Liver (tissue), 9 donors: Measurements from ENCODE around the gene SH3GL1. TPM values are rescaled to one million over a fixed set of nuclear protein-coding genes. Genes with fewer than 3 reads are reported as not detected.

ENCODE experiments used
- DNase-seq: peaks from one replicate; pipeline ENCODE4 v3.0.0-alpha.2; 2017; ENCODE audit warnings: low spot score
- H3K27ac ChIP-seq, 2 donors: one replicate each; pipeline ENCODE4 v1.7.0; 2013; ENCODE audit warnings: inconsistent platforms in 2 of 2, low read length in 2 of 2, control low read depth in 1 of 2, low read depth in 1 of 2, mild to moderate bottlenecking in 1 of 2
- H3K27me3 ChIP-seq, 4 donors: one replicate each; pipeline versions ENCODE4 v1.6.1 to v1.7.0; 2013; ENCODE audit warnings: low read length in 3 of 4, inconsistent platforms in 1 of 4, mild to moderate bottlenecking in 1 of 4, moderate library complexity in 1 of 4; ENCODE audit not compliant: control insufficient read depth in 4 of 4, insufficient read depth in 4 of 4
- H3K36me3 ChIP-seq, 4 donors: one replicate each; pipeline versions ENCODE4 v1.6.1 to v1.7.0; 2013; ENCODE audit warnings: low read length in 3 of 4, mild to moderate bottlenecking in 3 of 4, low read depth in 1 of 4, moderate library complexity in 1 of 4; ENCODE audit not compliant: control insufficient read depth in 4 of 4, insufficient read depth in 3 of 4
- H3K4me1 ChIP-seq, 4 donors: one replicate each; pipeline versions ENCODE4 v1.6.1 to v1.7.0; 2013; ENCODE audit warnings: low read length in 3 of 4, mild to moderate bottlenecking in 3 of 4, moderate library complexity in 1 of 4; ENCODE audit not compliant: control insufficient read depth in 4 of 4, insufficient read depth in 4 of 4
- H3K4me3 ChIP-seq, 3 donors: one replicate each; pipeline versions ENCODE4 v1.6.1 to v1.7.0; 2013; ENCODE audit warnings: low read length in 3 of 3, control low read depth in 1 of 3, low read depth in 1 of 3, mild to moderate bottlenecking in 1 of 3
- H3K9ac ChIP-seq, 2 donors: one replicate each; pipeline ENCODE4 v1.7.0; 2013; ENCODE audit warnings: low read length in 2 of 2, mild to moderate bottlenecking in 2 of 2, moderate library complexity in 2 of 2, control low read depth in 1 of 2, low read depth in 1 of 2
- H3K9me3 ChIP-seq, 4 donors: one replicate each; pipeline versions ENCODE4 v1.6.1 to v1.7.0; 2013; ENCODE audit warnings: low read length in 3 of 4; ENCODE audit not compliant: control insufficient read depth in 4 of 4
- EGR1 ChIP-seq, 2 donors: IDR thresholded peaks; 2 replicates each; pipeline ENCODE4 v1.6.1; 2016 to 2018; ENCODE audit warnings: antibody characterized with exemption in 2 of 2, low read depth in 2 of 2
- FOXA1 ChIP-seq: IDR thresholded peaks from 2 replicates; pipeline ENCODE4 v1.6.1; 2016; ENCODE audit warnings: antibody characterized with exemption
- HNF4G ChIP-seq: IDR thresholded peaks from 2 replicates; pipeline ENCODE4 v1.6.1; 2016; ENCODE audit warnings: antibody characterized with exemption
- JUND ChIP-seq, 2 donors: IDR thresholded peaks; 2 replicates each; pipeline ENCODE4 v1.6.1; 2016; ENCODE audit warnings: antibody characterized with exemption in 2 of 2
- NR2F2 ChIP-seq: IDR thresholded peaks from 2 replicates; pipeline ENCODE4 v1.6.1; 2016; ENCODE audit warnings: antibody characterized with exemption
- RAD21 ChIP-seq, 2 donors: IDR thresholded peaks; 2 replicates each; pipeline ENCODE4 v1.6.1; 2016; ENCODE audit warnings: antibody characterized with exemption in 2 of 2, mild to moderate bottlenecking in 2 of 2
- TAF1 ChIP-seq: conservative IDR thresholded peaks from 2 replicates; pipeline ENCODE4 v1.6.1; 2016; ENCODE audit warnings: antibody characterized with exemption, mild to moderate bottlenecking
- WGBS: extraction: QIAGEN DNeasy Blood & Tissue Kit; methylation state at CpG from one replicate; pipeline ENCODE4 v1.1.7; 2013; 5-methylcytosine and 5-hydroxymethylcytosine counted together
- polyA plus RNA-seq, 2 donors: library from polyadenylated mRNA; stranded (reverse) in 1 of 2; unstranded in 1 of 2; fragments of 200-250 nt in 1 of 2; fragments of >200 nt in 1 of 2; fragmentation: Nextera tagmentation in 1 of 2; extraction: Ambion mirVana in 1 of 2; gene quantifications; one replicate each; pipeline versions ENCODE4 v1.2.1 to v1.2.3, GENCODE V29; 2013 to 2015
- total RNA-seq, 2 donors: library from RNA; depleted of rRNA; stranded (reverse); fragments of >200 nt; gene quantifications; one replicate each; pipeline ENCODE4 v1.2.3, GENCODE V29; 2014
- TF ChIP-seq, protein P1 (sequence below): IDR thresholded peaks from 2 replicates; pipeline ENCODE4 v1.6.1; 2016; ENCODE audit warnings: antibody characterized with exemption
- TF ChIP-seq, protein P2 (sequence below): IDR thresholded peaks from 2 replicates; pipeline ENCODE4 v1.6.1; 2016; ENCODE audit warnings: antibody characterized with exemption
- donor health status: healthy.
- donor health status: healthy.
- donor health status: healthy.
- donor health status: healthy.
- donor health status: healthy.

The SH3GL1 gene
- total and polyA plus RNA-seq, 4 donors, result 16.5 to 27.8 (median 18.2) TPM

DNA sequence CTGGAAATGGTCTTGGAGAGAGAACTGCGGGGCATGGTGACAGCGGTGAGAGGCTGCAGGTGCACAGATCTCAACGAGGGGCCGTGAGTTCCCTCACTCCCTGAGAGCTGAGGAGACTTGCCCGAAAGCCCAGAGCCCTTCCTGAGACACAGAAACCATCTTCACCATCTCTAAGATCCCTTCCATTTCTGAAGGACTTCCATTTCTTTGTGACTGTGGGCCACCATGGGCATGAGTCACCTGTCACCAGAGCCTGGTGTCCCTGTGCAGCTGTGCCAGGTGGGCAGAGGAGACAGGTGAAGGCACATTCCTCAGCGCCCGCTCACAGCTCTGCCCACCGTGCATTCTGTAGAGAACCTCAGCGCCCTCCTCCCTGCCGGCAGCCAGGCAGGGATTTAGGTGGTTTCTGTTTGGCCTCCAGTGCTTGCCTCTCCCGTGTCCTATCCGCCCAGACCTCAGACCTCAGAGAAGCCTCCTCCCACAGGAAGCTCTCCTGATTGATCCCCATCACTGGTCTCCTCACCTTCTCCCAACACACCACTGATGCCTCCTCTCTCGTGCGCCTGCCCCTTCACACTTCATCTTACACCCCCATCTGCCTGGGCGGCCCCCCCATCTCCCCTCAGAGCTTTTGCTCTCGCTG lies 24.2 kb downstream of the SH3GL1 start:
- H3K4me1 ChIP-seq, result peaks cover 30 to 92% (median 59%) of the 10 kb centered on the region in 4 donors
- no peaks in the 10 kb centered on the region for H3K9me3 ChIP-seq
- no peak overlapping the region for H3K4me3 ChIP-seq

DNA sequence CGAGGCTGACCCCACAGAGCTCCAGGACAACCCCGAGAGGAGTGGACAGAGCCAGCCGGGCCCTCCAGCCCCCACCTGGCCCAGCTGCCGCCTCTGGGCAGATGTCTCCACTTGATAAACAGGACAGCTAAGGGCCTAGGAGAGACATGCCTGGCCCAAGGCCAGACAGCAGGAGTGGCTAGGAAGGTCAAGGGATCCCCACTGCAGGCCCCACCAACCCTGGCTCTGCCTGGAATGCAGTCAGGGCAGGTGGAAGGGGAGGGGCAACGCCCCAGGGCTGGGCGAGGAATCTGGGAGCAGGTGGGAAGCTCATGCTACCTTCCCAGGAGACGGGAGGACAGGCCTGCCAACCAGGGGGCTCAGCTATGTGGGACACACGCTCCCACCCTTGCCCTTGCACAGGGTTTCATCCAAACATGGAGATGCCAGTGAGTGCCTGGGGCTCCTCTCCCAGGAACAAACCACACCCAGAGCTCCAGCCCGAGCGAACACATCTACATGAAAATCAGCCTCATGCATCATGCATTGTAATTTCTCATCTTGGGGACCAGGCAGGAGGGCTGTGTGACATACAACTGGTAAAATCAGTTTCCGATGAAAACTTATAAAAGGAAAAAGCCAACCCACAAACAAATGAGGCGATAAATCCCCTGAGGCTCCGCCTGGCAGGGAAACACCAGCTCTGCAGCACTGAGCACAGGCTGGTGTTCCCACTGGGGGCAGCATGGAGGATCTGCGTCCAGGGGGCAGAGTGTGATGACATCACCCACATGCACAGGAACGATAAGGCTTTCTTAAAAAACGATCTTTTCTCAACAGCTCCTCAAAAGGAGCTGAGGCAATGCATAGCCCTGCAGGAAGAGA lies 25.0 kb downstream of the SH3GL1 start:
- H3K9me3 ChIP-seq, result no peaks in the 10 kb centered on the region
- peak overlapping the region; percentile 79 to 88 for H3K27ac ChIP-seq
- H3K9ac ChIP-seq, result no peak overlapping the region
- H3K36me3 ChIP-seq, result peaks cover 0 to 2% (median 0%) of the 10 kb centered on the region in 4 donors
- no peaks in the 10 kb centered on the region for H3K27me3 ChIP-seq
- H3K4me3 ChIP-seq, result no peak overlapping the region
- DNase-seq, result peak; percentile 86
- 69% methylated on average over 16 of the region's 16 CpGs for WGBS
- TF ChIP-seq FOXA1 (no peak), TAF1 (no peak), JUND (IDR thresholded peaks at IDR 0.05) (no peak)
- H3K4me1 ChIP-seq, result peaks cover 34 to 93% (median 62%) of the 10 kb centered on the region in 4 donors

More for the DNA sequence above, 24.2 kb downstream of the SH3GL1 start:
- peak overlapping the region in 1 of 2 donors; percentile 88 for H3K27ac ChIP-seq
- TF ChIP-seq RAD21 (IDR thresholded peaks at IDR 0.05) (no peak), JUND (IDR thresholded peaks at IDR 0.05) (no peak), EGR1 (IDR thresholded peaks at IDR 0.05; ENCODE audit: low read depth in 2 of 2) (no peak), TAF1 (no peak), HNF4G (no peak)
- TF ChIP-seq, protein P1, sequence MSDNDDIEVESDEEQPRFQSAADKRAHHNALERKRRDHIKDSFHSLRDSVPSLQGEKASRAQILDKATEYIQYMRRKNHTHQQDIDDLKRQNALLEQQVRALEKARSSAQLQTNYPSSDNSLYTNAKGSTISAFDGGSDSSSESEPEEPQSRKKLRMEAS, result no peak
- WGBS, result 88% methylated on average over 16 of the region's 16 CpGs
- H3K9ac ChIP-seq, result no peak overlapping the region
- no peak for DNase-seq
- peaks cover 0 to 2% (median 0%) of the 10 kb centered on the region in 4 donors for H3K36me3 ChIP-seq
- no peaks in the 10 kb centered on the region for H3K27me3 ChIP-seq

DNA sequence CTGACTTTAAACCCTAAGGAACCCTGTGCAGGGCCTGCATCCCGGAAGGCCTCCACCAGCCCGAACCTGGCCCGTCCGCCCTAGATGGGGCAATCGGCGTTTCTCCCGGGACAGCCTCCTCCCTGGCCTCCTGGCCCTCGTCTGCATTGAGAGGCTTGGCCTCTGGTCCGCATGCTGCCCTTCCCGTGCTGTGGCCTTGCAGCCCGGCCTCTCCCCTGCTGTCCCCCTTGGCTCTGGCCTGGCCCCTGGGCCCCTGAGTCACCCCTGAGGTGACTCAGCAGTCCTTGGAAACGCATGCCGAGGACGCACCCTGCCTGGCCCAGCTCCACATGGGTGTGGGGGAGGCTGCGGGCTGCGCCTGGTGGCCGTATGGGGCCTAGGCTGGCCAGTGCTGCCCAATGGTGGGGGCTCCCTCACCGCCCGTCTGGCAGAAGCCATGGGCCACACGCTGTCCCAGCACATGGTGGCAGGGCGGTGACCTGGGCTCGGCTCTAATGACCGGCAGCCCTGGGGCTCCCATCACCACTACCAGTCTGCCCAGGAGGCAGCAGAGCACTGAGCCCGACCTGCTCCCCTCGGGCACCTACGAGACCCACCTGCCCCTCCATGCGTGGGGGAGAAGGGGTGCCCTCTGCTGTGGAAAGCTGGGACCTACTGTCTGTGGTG lies 25.7 kb downstream of the SH3GL1 start:
- Histone ChIP-seq H3K36me3 (peaks cover 0 to 2% (median 0%) of the 10 kb centered on the region in 4 donors), H3K9me3 (no peaks in the 10 kb centered on the region), H3K4me1 (peaks cover 30 to 91% (median 61%) of the 10 kb centered on the region in 4 donors), H3K27ac (peak overlapping the region; percentile 79 to 88), H3K27me3 (no peaks in the 10 kb centered on the region), H3K9ac (peak overlapping the region in 1 of 2 donors; percentile 14), H3K4me3 (no peak overlapping the region)
- WGBS, result 66% methylated on average over 27 of the region's 27 CpGs
- TF ChIP-seq NR2F2, result peak; percentile 36
- peak in 1 of 2 donors; percentile 13 for TF ChIP-seq JUND (IDR thresholded peaks at IDR 0.05)
- TF ChIP-seq, protein P2, sequence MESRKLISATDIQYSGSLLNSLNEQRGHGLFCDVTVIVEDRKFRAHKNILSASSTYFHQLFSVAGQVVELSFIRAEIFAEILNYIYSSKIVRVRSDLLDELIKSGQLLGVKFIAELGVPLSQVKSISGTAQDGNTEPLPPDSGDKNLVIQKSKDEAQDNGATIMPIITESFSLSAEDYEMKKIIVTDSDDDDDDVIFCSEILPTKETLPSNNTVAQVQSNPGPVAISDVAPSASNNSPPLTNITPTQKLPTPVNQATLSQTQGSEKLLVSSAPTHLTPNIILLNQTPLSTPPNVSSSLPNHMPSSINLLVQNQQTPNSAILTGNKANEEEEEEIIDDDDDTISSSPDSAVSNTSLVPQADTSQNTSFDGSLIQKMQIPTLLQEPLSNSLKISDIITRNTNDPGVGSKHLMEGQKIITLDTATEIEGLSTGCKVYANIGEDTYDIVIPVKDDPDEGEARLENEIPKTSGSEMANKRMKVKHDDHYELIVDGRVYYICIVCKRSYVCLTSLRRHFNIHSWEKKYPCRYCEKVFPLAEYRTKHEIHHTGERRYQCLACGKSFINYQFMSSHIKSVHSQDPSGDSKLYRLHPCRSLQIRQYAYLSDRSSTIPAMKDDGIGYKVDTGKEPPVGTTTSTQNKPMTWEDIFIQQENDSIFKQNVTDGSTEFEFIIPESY, result no peak
- peak; percentile 85 for DNase-seq
